H9 (cell line): ENCODE data around the gene MAP6. TPM values are rescaled to one million over a fixed set of nuclear protein-coding genes. Genes with fewer than 3 reads are reported as not detected.

Experiments
- DNase-seq: peaks from one replicate; pipeline ENCODE4 v3.0.0-alpha.2; 2017
- H2AFZ ChIP-seq: one replicate; pipeline ENCODE4 v1.6.1; 2013; ENCODE audit warnings: mild to moderate bottlenecking, low read length, control low read depth, moderate library complexity
- H2AK5ac ChIP-seq: 2 replicates; pipeline ENCODE4 v1.6.1; 2013; ENCODE audit warnings: low read length, control low read depth, mixed read lengths; ENCODE audit not compliant: insufficient read length
- H2BK120ac ChIP-seq: one replicate; pipeline ENCODE4 v1.6.1; 2013; ENCODE audit warnings: low read depth, mild to moderate bottlenecking, low read length, control low read depth, inconsistent platforms; ENCODE audit not compliant: poor library complexity, severe bottlenecking
- H2BK12ac ChIP-seq: 2 replicates; pipeline ENCODE4 v1.6.1; 2013; ENCODE audit warnings: low read length, control low read depth, mixed read lengths, low read depth; ENCODE audit not compliant: insufficient read length
- H2BK15ac ChIP-seq: 2 replicates; pipeline ENCODE4 v1.6.1; 2013; ENCODE audit warnings: low read depth, low read length, control low read depth
- H2BK20ac ChIP-seq: one replicate; pipeline ENCODE4 v1.6.1; 2013; ENCODE audit warnings: low read depth, mild to moderate bottlenecking, low read length, control low read depth, inconsistent platforms; ENCODE audit not compliant: poor library complexity, severe bottlenecking
- H2BK5ac ChIP-seq: 2 replicates; pipeline ENCODE4 v1.6.1; 2013; ENCODE audit warnings: low read length, control low read depth, mixed read lengths; ENCODE audit not compliant: insufficient read length
- H3K14ac ChIP-seq: 2 replicates; pipeline ENCODE4 v1.6.1; 2013; ENCODE audit warnings: low read length, control low read depth; ENCODE audit not compliant: insufficient read depth
- H3K18ac ChIP-seq: 2 replicates; pipeline ENCODE4 v1.6.1; 2013; ENCODE audit warnings: low read depth, mild to moderate bottlenecking, mixed read lengths, low read length, control low read depth; ENCODE audit not compliant: insufficient read length
- H3K23ac ChIP-seq: 2 replicates; pipeline ENCODE4 v1.6.1; 2013; ENCODE audit warnings: low read length, control low read depth, mixed read lengths, low read depth; ENCODE audit not compliant: insufficient read length
- H3K23me2 ChIP-seq: 2 replicates; pipeline ENCODE4 v1.6.1; 2013; ENCODE audit warnings: low read depth, mild to moderate bottlenecking, mixed read lengths, low read length, control low read depth; ENCODE audit not compliant: insufficient read length, poor library complexity, severe bottlenecking
- H3K27ac ChIP-seq: 2 replicates; pipeline ENCODE4 v1.5.1; 2013; ENCODE audit warnings: low read length, control low read depth, mixed read lengths, low read depth; ENCODE audit not compliant: insufficient read length
- H3K27me3 ChIP-seq: 2 replicates; pipeline ENCODE4 v1.6.1; 2013; ENCODE audit warnings: low read length, control low read depth, inconsistent platforms; ENCODE audit not compliant: insufficient read depth
- H3K4ac ChIP-seq: 2 replicates; pipeline ENCODE4 v1.6.1; 2013; ENCODE audit warnings: low read depth, mild to moderate bottlenecking, control low read depth, inconsistent platforms, low read length, moderate library complexity
- H3K4me1 ChIP-seq: 2 replicates; pipeline ENCODE4 v1.6.1; 2013; ENCODE audit warnings: low read length, control low read depth, inconsistent platforms; ENCODE audit not compliant: insufficient read depth
- H3K4me2 ChIP-seq: 2 replicates; pipeline ENCODE4 v1.6.1; 2013; ENCODE audit warnings: low read length, control low read depth, mixed read lengths; ENCODE audit not compliant: insufficient read length, insufficient read depth
- H3K56ac ChIP-seq: 2 replicates; pipeline ENCODE4 v1.6.1; 2013; ENCODE audit warnings: low read depth, mild to moderate bottlenecking, mixed read lengths, low read length, control low read depth; ENCODE audit not compliant: insufficient read length
- H3K79me1 ChIP-seq: 2 replicates; pipeline ENCODE4 v1.6.1; 2013; ENCODE audit warnings: low read depth, mild to moderate bottlenecking, moderate library complexity, low read length, control low read depth, inconsistent platforms; ENCODE audit not compliant: insufficient read depth, poor library complexity, severe bottlenecking
- H3K79me2 ChIP-seq: 2 replicates; pipeline ENCODE4 v1.6.1; 2013; ENCODE audit warnings: low read length, control low read depth, inconsistent platforms; ENCODE audit not compliant: insufficient read depth
- H3K9ac ChIP-seq: 2 replicates; pipeline ENCODE4 v1.6.1; 2013; ENCODE audit warnings: low read length, control low read depth, mixed read lengths; ENCODE audit not compliant: insufficient read length; ENCODE audit errors: extremely low read depth
- H3K9me3 ChIP-seq: one replicate; pipeline ENCODE4 v1.6.1; 2013; ENCODE audit warnings: low read depth, low read length, inconsistent platforms; ENCODE audit not compliant: control insufficient read depth
- H3T11ph ChIP-seq: one replicate; pipeline ENCODE4 v1.6.1; 2013; ENCODE audit warnings: mild to moderate bottlenecking, low read length, control low read depth, inconsistent platforms
- H4K20me1 ChIP-seq: one replicate; pipeline ENCODE4 v1.6.1; 2013; ENCODE audit not compliant: control insufficient read depth, insufficient read length, insufficient read depth
- H4K5ac ChIP-seq: 2 replicates; pipeline ENCODE4 v1.6.1; 2013; ENCODE audit warnings: low read depth, mild to moderate bottlenecking, mixed read lengths, low read length, control low read depth; ENCODE audit not compliant: insufficient read length
- H4K8ac ChIP-seq: replicated peaks from 2 replicates; pipeline ENCODE4 v1.6.1; 2013; ENCODE audit warnings: low read length, control low read depth, mixed read lengths, low read depth; ENCODE audit not compliant: insufficient read length
- H4K91ac ChIP-seq: 2 replicates; pipeline ENCODE4 v1.6.1; 2013; ENCODE audit warnings: low read depth, mild to moderate bottlenecking, moderate library complexity, mixed read lengths, low read length, control low read depth; ENCODE audit not compliant: insufficient read length
- H3K27ac Mint-ChIP-seq, 3 experiments: 2 replicates in 2 of 3; 3 replicates in 1 of 3; pipeline ENCODE4 v1.8.0; 2020 to 2021; ENCODE audit warnings: mixed read lengths in 3 of 3, mild to moderate bottlenecking in 1 of 3, moderate library complexity in 1 of 3
- H3K27me3 Mint-ChIP-seq: 2 replicates; pipeline ENCODE4 v1.8.0; 2021; ENCODE audit warnings: low read depth, mild to moderate bottlenecking, moderate library complexity, mixed read lengths
- H3K36me3 Mint-ChIP-seq, 3 experiments: 2 replicates in 2 of 3; 3 replicates in 1 of 3; pipeline ENCODE4 v1.8.0; 2020 to 2021; ENCODE audit warnings: low read depth in 3 of 3, mixed read lengths in 3 of 3; ENCODE audit not compliant: insufficient read depth in 1 of 3
- H3K4me1 Mint-ChIP-seq, 2 experiments: 2 replicates each; pipeline ENCODE4 v1.8.0; 2020; ENCODE audit warnings: mixed read lengths in 2 of 2
- H3K4me3 Mint-ChIP-seq, 2 experiments: 2 replicates in 1 of 2; 3 replicates in 1 of 2; pipeline ENCODE4 v1.8.0; 2020 to 2021; ENCODE audit warnings: mild to moderate bottlenecking in 2 of 2, mixed read lengths in 2 of 2, moderate library complexity in 1 of 2
- H3K9me3 Mint-ChIP-seq, 2 experiments: 2 replicates in 1 of 2; 3 replicates in 1 of 2; pipeline ENCODE4 v1.8.0; 2020; ENCODE audit warnings: mild to moderate bottlenecking in 2 of 2, mixed read lengths in 2 of 2, moderate library complexity in 1 of 2
- WGBS: extraction: QIAGEN DNeasy Blood & Tissue Kit; methylation state at CpG from one replicate; pipeline ENCODE4 v1.1.7; 2013; ENCODE audit warnings: missing lambda C conversion rate, low lambda C conversion rate, mixed read lengths; ENCODE audit not compliant: insufficient read length; ENCODE audit errors: extremely low coverage; 5-methylcytosine and 5-hydroxymethylcytosine counted together
- total RNA-seq: library from RNA; stranded (reverse); gene quantifications from 2 replicates; pipeline ENCODE4 v1.2.1, GENCODE V29; 2021
- TF ChIP-seq, protein P1 (sequence below): fragments of 200-600 bp; sonication (generic); conservative IDR thresholded peaks from 3 replicates; pipeline ENCODE4 v1.8.0; 2021; ENCODE audit warnings: antibody characterized with exemption, mild to moderate bottlenecking

Gene MAP6
- total RNA-seq, 1 experiment from 2014 or later, result 0.77 TPM

DNA sequence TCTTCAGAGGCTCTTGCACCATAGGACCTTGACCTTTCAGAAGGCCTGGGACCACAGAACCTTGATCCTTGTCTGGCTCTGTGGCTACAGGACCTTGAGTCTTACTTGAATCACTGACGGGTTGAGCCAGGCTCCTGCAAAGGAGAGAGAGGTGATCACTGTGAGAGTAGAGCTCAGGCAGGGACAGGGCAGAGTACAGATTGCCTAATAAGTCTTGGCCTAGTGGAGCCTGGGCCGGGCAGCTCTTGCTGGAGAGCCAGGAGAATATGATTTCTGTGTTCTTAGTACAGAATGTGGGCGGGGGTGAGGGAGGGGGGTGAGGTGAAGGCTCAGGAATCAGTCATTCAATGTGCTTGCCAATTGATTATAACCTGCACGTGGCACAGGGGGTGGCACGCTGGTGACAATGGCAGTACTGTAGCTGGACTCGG is 80.8 kb downstream of the MAP6 start:
- H3K9me3 ChIP-seq, result no peaks in the 10 kb centered on the region
- no CpG with 5 or more reads among the region's 6 CpGs for WGBS
- no peak overlapping the region; a peak in 1 of 7 replicates for H3K27ac Mint-ChIP-seq
- no peak overlapping the region for H3K9ac ChIP-seq
- H3K4me1 Mint-ChIP-seq, result peaks cover 16 to 25% of the 10 kb centered on the region in 2 experiments
- no peaks in the 10 kb centered on the region; a peak in 1 of 7 replicates for H3K36me3 Mint-ChIP-seq
- H3K27me3 Mint-ChIP-seq, result peaks cover 20% of the 10 kb centered on the region
- no peak overlapping the region for H2BK120ac ChIP-seq
- no peaks in the 10 kb centered on the region for H4K20me1 ChIP-seq
- no peaks in the 10 kb centered on the region for H3K79me1 ChIP-seq
- no peaks in the 10 kb centered on the region for H3K9me3 Mint-ChIP-seq
- H3K14ac ChIP-seq, result no peak overlapping the region
- no peak overlapping the region for H3K4ac ChIP-seq
- no peak overlapping the region for H2BK15ac ChIP-seq
- no peaks in the 10 kb centered on the region for H3K4me1 ChIP-seq
- H3K79me2 ChIP-seq, result no peaks in the 10 kb centered on the region
- H4K5ac ChIP-seq, result no peak overlapping the region
- no peak overlapping the region for H3K4me2 ChIP-seq
- no peak overlapping the region for H2BK20ac ChIP-seq
- DNase-seq, result no peak
- H2BK12ac ChIP-seq, result no peak overlapping the region
- no peaks in the 10 kb centered on the region for H3K27me3 ChIP-seq
- H3K27ac ChIP-seq, result no peak overlapping the region
- H3K23me2 ChIP-seq, result peaks cover 6% of the 10 kb centered on the region
- H2BK5ac ChIP-seq, result no peak overlapping the region
- H3K4me3 Mint-ChIP-seq, result no peak overlapping the region; a peak in 1 of 5 replicates
- TF ChIP-seq, protein P1, sequence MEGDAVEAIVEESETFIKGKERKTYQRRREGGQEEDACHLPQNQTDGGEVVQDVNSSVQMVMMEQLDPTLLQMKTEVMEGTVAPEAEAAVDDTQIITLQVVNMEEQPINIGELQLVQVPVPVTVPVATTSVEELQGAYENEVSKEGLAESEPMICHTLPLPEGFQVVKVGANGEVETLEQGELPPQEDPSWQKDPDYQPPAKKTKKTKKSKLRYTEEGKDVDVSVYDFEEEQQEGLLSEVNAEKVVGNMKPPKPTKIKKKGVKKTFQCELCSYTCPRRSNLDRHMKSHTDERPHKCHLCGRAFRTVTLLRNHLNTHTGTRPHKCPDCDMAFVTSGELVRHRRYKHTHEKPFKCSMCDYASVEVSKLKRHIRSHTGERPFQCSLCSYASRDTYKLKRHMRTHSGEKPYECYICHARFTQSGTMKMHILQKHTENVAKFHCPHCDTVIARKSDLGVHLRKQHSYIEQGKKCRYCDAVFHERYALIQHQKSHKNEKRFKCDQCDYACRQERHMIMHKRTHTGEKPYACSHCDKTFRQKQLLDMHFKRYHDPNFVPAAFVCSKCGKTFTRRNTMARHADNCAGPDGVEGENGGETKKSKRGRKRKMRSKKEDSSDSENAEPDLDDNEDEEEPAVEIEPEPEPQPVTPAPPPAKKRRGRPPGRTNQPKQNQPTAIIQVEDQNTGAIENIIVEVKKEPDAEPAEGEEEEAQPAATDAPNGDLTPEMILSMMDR, result no peak
- no peak overlapping the region for H2AK5ac ChIP-seq
- no peak overlapping the region for H4K8ac ChIP-seq
- H4K91ac ChIP-seq, result no peak overlapping the region
- H3K18ac ChIP-seq, result no peak overlapping the region
- no peak overlapping the region for H3T11ph ChIP-seq
- H3K56ac ChIP-seq, result no peak overlapping the region
- no peak overlapping the region for H2AFZ ChIP-seq
- no peak overlapping the region for H3K23ac ChIP-seq
